ENCODE data around the gene POLR2I.
"Not testable (repeated sequence)": the region's sequence is repeated elsewhere in the genome, so short reads cannot be mapped to it uniquely, and the experiment has no call there.

Gene POLR2I

DNA sequence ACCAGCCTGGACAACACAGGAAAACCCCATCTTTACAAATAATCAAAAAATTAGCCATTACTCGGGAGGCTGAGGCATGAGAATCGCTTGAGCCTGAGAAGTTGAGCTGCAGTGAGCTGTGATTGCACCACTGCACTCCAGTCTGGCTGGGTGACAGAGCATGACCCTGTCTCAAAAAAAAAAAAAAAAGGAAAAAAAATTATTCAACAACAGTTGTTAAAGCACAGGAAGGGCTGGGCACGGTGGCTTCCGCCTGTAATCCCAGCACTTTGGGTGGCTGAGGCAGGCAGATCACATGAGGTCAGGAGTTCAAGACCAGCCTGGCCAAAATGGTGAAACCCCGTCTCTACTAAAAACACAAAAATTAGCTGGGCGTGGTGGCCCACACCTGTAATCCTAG lies 16.5 kb upstream of the POLR2I start:
- not testable (repeated sequence) for DNase-seq

DNA sequence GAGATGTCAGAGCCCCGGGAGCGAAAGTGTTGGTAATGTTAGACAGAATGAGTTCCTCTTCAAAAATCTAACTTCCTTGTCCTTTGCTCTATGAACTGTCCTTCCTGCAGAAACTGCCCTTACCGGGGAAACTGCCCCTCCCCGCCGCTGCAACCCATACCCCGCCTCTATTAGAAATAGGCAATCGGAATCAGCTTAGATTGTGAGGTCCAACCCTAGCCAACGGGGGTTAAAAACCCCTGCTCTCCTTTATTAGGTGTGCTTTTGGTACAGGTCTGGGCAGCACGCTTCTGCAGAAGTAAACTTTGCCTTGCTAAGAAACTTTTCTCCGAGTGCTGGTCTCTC lies 13.7 kb upstream of the POLR2I start:
- peak; percentile 61 for DNase-seq

DNA sequence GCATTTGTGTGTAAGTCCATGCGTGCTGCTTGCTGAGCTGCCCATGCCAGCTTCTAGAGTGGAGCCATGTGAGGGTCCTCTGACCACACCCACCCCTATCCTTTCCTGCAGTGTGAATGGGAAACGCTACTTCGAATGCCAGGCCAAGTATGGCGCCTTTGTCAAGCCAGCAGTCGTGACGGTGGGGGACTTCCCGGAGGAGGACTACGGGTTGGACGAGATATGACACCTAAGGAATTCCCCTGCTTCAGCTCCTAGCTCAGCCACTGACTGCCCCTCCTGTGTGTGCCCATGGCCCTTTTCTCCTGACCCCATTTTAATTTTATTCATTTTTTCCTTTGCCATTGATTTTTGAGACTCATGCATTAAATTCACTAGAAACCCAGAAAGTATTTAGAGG lies 10.9 kb upstream of the POLR2I start:
- DNase-seq: no peak

GRCh38 chr19:36121486-36122124 lies 6.9 kb upstream of the POLR2I start:
- no peak for DNase-seq

DNA sequence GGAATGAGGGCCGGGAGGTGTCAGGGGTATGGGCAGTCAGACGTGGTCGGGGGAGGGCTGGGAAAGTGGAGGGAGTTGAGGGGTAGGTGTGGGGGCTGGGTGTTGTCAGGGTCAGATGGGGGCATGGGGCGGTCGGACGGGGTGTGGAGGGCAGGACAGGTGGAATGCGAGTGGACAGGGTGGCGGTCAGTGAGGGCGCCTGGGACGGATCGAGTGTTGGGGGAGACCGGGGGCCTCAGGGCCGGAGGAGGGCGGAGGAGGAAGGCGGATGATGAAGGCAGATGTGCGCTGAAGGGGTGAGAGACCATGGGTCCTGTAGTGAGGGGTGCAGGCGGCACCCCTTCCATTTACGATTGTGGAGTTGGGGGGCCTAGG lies 6.3 kb upstream of the POLR2I start:
- no peak for DNase-seq

- DNase-seq: peak; percentile 97
Measured at GRCh38 chr19:36120092-36120983, 5.7 kb upstream of the POLR2I start.

GRCh38 chr19:36116344-36116637 lies 1.6 kb upstream of the POLR2I start:
- DNase-seq: no peak

- peak; percentile 71 for DNase-seq
Measured at GRCh38 chr19:36115453-36116343, 1.0 kb upstream of the POLR2I start, which contains the start of gene TBCB. Gene TBCB, plus strand, starts transcription at chr19:36115468. Its CDS starts 93 bp downstream, at chr19:36115561.

GRCh38 chr19:36113894-36114720 lies 568 bp downstream of the POLR2I start:
- peak; percentile 75 for DNase-seq

DNA sequence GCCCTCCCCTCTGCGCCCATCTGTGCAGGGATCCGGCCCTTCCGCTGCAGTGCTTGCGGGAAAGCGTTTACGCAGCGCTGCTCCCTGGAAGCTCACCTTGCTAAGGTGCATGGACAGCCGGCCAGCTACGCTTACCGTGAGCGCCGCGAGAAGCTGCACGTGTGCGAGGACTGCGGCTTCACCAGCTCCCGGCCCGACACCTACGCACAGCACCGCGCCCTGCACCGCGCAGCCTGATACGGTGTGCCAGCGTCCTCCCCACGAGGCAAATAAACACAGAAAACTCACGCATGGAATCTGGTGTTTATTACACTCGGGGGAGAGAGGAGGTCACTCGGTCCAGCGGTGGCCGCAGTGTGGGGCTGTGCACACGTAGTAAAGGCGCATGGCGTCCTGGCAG lies 1.2 kb downstream of the POLR2I start:
- DNase-seq: no peak

DNA sequence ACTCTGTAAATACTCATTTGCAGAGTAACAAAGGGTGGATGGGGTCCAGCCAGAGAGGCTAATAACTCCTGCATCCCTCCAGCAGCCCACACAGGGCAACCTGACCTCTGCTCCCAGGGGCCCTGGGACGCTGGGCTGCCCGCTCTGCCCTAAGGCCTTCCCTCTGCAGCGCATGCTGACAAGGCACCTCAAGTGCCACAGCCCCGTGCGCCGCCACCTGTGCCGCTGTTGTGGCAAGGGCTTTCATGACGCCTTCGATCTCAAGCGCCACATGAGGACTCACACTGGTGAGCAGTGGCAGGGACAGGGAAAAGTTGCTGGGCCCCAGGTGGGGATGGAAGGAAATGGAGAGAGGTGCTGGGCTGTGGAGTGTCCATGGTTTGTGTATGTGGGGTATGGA lies 2.0 kb downstream of the POLR2I start:
- no peak for DNase-seq

GRCh38 chr19:36111200-36111539 lies 3.5 kb downstream of the POLR2I start:
- peak; percentile 29 for DNase-seq

GRCh38 chr19:36110487-36111199 lies 4.0 kb downstream of the POLR2I start, which contains the start of gene OVOL3:
Gene OVOL3, plus strand, starts transcription at chr19:36111143. Its CDS starts 60 bp downstream, at chr19:36111203.
- DNase-seq: peak; percentile 34

DNA sequence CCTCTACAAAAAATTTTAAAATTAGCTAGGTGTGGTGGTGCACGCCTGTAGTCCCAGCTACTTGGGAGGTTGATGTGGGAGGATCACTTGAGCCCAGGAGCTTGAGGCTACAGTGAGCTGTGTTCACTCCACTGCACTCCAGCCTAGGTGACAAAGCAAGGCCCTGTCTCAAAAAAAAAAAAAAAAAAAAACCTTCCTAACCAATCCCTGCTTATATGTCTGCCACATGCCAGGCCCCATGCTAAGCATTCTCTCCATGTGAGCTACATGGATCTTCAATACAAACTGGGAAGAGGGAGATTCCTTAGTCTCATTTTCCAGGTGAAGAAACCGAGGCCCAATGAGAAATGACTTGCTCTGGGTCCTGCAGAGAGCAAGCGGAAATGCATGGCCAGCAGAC lies 6.0 kb downstream of the POLR2I start:
- no peak for DNase-seq

- DNase-seq: no peak
Measured at GRCh38 chr19:36106991-36107390, 7.7 kb downstream of the POLR2I start.

DNA sequence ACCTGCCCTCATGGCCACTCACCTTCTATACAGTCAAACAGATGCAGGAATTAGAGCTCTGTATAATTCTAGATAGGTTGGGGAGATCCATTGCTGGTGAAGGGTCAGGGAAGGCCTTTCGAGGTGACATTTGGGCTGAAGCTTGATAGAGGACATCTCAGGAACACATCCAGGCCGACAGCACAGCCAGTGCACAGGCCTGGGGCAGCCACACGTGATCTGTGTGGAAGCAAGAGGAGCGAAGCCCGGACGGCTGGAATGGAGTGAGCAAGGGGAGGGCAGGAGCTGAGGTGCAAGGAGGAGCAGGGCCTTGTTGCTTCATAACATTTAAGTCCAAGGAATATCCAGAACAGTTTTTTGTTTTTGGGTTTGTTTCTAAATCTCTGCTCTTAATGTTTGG lies 8.2 kb downstream of the POLR2I start:
- DNase-seq: no peak

GRCh38 chr19:36103842-36104552 lies 10.7 kb downstream of the POLR2I start:
- no peak for DNase-seq

GRCh38 chr19:36103040-36103626 lies 11.5 kb downstream of the POLR2I start:
- DNase-seq: no peak

DNA sequence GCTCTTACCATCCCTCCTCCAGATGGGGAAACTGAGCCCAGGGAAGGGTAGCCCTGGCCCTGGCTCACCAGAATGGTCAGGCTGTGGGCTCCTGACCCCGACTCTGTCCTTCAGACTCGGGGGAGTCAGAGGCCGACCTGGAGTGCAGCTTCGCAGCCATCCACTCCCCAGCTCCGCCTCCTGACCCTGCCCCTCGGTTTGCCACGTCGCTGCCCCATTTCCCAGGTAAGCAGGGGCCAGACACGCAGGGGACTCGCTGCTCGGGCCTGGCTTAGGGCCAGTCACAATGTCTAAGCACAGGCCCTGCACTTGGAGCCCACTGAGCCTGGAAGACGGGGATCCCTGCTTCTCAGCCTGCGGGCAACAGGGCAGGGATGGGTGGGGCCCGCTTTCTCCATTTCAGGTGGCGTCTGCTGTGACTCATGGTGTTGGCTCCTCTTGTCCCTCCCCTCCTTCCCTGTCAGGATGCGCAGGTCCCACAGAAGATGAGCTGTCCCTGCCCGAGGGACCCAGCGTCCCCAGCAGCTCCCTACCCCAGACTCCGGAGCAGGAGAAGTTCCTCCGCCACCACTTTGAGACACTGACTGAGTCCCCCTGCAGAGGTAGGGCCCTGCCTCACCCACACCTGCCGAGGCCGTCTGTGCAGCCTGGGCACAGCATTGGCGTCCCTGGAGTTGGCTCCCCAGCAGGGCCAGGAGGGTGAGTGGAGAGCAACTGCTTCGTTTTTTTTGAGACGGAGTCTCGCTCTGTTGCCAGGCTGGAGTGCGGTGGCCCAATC lies 12.9 kb downstream of the POLR2I start:
- DNase-seq: no peak

DNA sequence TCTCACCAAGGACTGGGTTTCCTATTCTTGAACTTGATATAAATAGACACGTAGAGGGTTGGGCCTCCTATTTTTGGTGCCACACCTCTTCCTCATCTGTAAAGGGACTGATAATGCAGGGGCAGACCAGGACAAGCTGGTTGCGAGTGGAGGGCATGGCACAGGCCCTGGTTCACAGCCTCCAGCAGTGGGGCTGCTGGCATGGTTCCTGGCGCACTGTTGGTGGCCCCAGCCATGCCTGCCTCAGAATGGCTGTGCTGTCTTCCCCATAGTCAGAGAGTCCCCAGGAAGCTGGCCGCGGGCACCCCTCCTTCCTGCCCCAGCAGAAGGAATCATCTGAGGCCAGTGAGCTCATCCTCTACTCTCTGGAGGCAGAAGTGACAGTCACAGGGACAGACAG lies 14.2 kb downstream of the POLR2I start:
- no peak for DNase-seq

All from NCI-H69 (cell line).